Right renal pelvis (tissue), 4 donors: ENCODE measurements around the gene PCID2. TPM values are rescaled to one million over a fixed set of nuclear protein-coding genes. Genes with fewer than 3 reads are reported as not detected.
A peak's percentile ranks its signal among the peaks of the same experiment; 100 is the strongest.
"Not testable (repeated sequence)": the region's sequence is repeated elsewhere in the genome, so short reads cannot be mapped to it uniquely, and the experiment has no call there.

Experiments used
- DNase-seq, 4 donors: peaks; one replicate each; pipeline ENCODE4 v3.0.0-alpha.2; 2013; ENCODE audit warnings: low read depth in 4 of 4, low spot score in 3 of 4, missing footprints in 1 of 4
- polyA plus RNA-seq, 4 donors: library from polyadenylated mRNA; unstranded; fragments of 120-200 nt; gene quantifications; one replicate each; pipeline ENCODE4 v1.2.1, GENCODE V29; 2013; ENCODE audit not compliant: insufficient read length in 4 of 4

Gene PCID2
- polyA plus RNA-seq, 4 donors: 50.1 to 61.5 (median 56.0) TPM

GRCh38 chr13:113167575-113167974, 40.9 kb downstream of the PCID2 start:
- no peak for DNase-seq

- DNase-seq: no peak
Observed at GRCh38 chr13:113167155-113167554, 41.3 kb downstream of the PCID2 start.

- DNase-seq: no peak
Observed at GRCh38 chr13:113166681-113167080, 41.8 kb downstream of the PCID2 start.

GRCh38 chr13:113166266-113166665, 42.2 kb downstream of the PCID2 start:
- no peak for DNase-seq

DNA sequence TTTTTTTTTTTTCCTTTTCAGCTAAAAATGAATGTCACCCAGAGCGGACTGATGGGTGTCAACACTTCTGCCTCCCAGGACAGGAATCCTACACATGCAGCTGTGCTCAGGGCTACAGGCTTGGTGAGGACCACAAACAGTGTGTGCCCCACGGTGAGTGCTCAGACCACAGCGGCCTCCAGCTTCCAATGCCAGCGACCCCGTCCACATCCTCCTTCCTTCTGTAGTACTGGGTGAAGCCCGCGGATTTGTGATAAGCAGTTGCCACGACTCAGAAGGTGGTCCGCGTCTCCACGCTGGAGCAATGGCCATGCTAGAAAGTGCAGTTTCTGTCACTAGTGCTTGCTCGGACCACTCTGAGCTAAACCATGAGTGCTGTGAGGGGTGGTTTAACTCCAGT, 44.0 kb downstream of the PCID2 start:
- no peak for DNase-seq

GRCh38 chr13:113162783-113163685, 45.4 kb downstream of the PCID2 start:
- DNase-seq: no peak

- not testable (repeated sequence) for DNase-seq
Observed at GRCh38 chr13:113161975-113162374, 46.5 kb downstream of the PCID2 start.

DNA sequence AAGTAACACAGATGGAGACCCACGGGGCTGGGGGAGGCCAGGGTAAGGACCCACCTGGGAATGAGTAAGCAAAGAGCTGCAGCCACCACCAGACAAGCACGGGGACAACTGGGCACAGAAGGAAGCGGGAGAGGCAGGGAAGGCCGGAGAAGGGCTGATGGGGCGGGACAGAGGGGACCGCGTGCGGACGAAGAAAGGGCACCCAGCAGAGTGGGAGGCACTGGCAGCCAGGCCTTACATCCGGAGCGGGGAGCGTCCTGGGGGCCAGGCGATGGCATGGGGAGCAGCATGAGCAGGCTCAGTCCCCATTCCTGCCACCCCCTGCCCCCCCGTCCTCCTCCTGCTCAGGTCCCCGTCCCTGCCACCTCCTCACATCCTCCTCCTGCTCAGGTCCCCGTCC, 47.0 kb downstream of the PCID2 start:
- DNase-seq: no peak

- DNase-seq: no peak
Observed at GRCh38 chr13:113160983-113161382, 47.5 kb downstream of the PCID2 start.

GRCh38 chr13:113159701-113160100, 48.8 kb downstream of the PCID2 start:
- DNase-seq: no peak

DNA sequence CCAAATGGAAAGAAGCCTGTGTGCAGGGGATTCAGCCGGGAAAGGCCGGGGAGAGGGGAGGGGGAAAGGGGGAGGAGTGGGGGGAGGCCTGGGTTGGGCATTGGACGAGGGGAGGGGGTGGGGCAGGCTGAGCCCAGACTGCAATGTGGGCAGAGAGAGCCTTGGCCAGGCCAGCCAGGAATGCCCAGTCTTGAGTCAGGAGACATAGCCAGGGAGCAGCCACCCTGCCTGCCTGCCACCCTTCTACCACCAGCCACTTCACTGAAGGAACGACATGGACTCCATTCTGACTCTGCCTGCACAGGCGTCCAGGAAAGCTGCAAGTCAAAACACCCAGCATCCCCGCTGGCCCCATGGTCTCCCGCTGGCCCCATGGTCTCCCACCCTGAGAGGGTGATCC, 49.5 kb downstream of the PCID2 start:
- DNase-seq: no peak

DNA sequence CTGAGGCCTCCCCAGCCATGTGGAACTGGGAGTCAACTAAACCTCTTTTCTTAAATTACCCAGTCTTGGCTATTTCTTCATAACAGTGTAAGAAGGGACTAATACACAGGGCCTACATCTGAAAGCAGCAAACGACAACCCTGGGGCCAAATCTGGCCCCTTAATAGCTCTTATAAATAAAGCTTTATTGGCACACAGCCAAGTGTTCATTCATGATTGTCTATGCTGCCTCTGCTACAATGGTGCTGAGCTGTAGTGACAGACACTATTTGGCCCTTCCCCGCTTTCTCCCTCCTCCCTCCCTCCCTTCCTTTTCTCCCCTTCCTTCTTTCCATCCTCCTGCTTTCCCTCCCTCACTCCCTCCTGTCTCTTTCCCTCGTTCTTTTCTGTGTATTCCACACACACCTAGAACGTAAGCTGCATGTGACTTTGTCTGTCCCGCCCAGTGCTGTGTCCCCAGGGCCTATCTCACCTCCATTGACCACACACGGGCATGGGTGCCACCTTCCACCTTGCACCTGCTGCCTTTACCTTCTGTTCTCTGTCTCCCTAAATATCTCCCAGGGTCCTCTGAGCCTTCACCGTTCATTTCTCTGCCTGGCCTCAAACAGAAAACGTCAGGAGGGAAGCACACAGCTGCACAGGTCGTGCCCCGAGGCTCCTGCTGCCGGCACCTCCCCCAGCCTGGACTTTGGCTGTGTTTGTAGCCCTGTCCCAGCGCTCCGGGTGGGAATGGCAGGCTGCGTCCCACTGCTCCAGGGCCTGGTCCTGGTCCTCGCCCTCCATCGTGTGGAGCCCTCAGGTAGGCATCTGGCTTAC, 50.3 kb downstream of the PCID2 start, which contains the start of gene PROZ:
TSS of gene PROZ (plus strand) at position 720 of the 819 bp plus-strand sequence. CDS start at position 733, 13 bp downstream.
- no peak for DNase-seq

- DNase-seq: no peak
Observed at GRCh38 chr13:113157206-113157928, 51.1 kb downstream of the PCID2 start.

DNA sequence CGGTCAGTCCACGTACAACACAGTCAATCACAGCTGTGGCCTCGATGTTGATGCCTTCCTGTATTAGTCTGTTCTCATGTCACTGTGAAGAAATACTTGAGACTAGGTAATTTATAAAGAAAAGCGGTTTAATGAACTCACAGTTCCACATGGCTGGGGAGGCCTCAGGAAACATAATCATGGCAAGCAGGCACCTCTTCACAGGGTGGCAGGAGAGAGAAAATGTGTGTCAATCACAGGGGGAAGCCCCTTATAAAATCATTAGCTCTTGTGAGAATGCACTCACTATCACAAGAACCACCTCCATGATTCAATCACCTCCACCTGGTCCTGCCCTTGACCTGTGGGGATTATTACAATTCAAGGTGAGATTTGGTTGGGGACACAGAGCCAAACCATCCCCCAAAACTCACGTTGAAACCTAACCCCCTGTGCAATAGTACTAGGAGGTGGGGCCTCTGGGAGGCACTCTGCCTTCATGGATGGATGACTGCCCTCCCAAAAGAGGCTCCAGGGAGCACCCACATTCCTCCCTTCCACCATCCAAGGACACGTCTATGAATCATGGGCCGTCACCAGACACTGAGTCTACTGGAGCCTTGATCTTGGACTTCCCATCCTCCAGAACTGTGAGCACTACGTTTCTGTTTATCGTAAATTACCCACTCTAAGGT, 52.4 kb downstream of the PCID2 start:
- DNase-seq: no peak

- no peak for DNase-seq
Observed at GRCh38 chr13:113155201-113155600, 53.3 kb downstream of the PCID2 start.

GRCh38 chr13:113153810-113154748, 54.4 kb downstream of the PCID2 start:
- peak in 2 of 4 donors; percentile 35 to 43 for DNase-seq

- peak in 1 of 4 donors; percentile 31 for DNase-seq
Observed at GRCh38 chr13:113152984-113153809, 55.3 kb downstream of the PCID2 start.

DNA sequence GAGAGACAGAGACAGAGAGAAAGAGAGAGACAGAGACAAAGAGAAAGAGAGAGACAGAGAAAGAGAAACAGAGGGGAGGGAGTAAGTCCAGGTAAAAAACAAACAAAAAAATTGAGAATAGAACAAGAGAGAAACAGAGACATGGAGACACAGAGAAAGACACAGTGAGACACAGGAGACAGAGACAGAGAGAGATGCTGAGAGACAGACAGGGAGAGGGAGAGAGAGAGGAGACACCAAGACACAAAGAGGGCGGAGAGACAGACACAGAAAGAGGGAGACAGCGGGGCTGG, 55.8 kb downstream of the PCID2 start:
- DNase-seq: no peak
